WI38 (cell line): ENCODE measurements around the gene CHMP5.

ENCODE experiments used
- H3K4me3 ChIP-seq: 2 replicates; pipeline ENCODE4 v1.5.1; 2011; ENCODE audit warnings: low read depth, mild to moderate bottlenecking, control low read depth, low read length
- CTCF ChIP-seq: IDR thresholded peaks from 2 replicates; pipeline ENCODE4 v1.5.1; 2012; ENCODE audit warnings: low read depth, mild to moderate bottlenecking, control low read depth, low read length

The CHMP5 gene

DNA sequence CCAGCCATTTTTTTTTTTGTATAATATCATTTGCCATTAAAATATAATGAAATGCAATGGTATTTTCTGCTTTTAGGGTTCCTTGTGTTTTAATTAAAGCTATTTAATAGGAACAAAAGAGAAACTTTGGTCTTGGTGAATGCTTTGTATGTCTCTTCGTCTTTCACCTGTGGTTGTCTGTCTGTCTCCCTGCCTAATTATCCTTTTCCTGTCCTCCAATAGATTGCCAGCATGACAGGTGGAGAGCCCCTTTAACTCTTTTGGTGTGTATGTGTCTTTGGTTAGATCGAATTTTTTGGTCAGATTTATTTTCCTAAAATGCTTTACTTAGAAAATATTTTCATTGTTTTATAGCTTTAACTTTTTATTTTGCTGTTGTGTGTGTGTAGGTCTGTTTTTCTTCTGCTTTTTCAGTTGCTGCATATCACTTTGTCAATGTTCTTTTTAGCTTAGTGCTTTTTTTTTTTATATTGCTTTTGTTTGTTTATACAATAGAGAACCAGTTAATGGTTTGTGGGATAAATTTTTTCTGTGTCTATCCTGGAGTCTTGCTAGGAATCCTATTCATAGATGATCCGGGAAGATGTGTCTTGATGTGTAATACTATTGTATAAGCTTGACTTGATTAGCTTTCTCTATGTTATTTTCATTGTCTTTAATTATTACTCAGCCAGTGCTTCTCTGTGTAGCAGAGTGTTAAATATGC lies 8.6 kb downstream of the CHMP5 start:
- no peak for TF ChIP-seq CTCF
- H3K4me3 ChIP-seq = no peak overlapping the region

DNA sequence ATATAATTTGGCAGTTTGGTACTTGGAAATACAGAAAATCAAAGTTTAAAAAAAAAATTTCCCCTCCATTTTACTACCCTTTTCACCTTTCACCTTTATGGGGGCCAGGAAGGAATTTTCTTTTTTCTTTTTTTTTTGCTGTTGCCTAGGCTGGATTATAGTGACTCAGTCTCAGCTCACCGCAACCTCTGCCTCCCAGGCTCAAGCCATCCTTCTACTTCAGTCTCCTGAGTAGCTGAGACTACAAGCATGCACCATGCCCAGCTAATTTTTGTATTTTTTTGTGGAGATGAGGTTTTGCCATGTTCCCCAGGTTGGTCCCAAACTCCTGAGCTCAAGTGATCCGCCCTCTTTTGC lies 9.1 kb downstream of the CHMP5 start:
- no peak for TF ChIP-seq CTCF
- no peak overlapping the region for H3K4me3 ChIP-seq

DNA sequence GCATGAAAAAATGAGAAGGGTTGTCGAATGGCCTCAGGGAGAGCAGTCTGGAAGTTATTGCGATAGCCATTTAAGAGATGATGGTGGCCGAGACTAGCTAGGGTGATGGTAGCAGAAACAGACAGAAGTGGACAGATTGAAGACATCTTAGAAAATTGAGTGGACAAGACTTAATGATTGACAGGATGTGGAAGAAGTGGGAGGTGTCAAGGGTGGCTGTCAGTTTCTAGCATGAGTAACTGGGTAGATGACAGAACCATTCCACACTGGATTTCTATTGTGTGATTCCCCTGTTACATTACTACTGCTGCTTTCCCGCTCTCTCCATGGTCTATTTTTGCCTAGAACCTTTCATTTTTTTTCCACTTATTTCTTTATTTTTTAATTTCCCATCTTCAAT lies 12.6 kb downstream of the CHMP5 start:
- no peak overlapping the region for H3K4me3 ChIP-seq
- TF ChIP-seq CTCF = no peak

- no peak overlapping the region for H3K4me3 ChIP-seq
- no peak for TF ChIP-seq CTCF
Measured at GRCh38 chr9:33285502-33285901, 20.7 kb downstream of the CHMP5 start.

GRCh38 chr9:33287087-33287490 lies 22.2 kb downstream of the CHMP5 start:
- H3K4me3 ChIP-seq = no peak overlapping the region
- TF ChIP-seq CTCF = peak; percentile 73

GRCh38 chr9:33288235-33288634 lies 23.4 kb downstream of the CHMP5 start:
- H3K4me3 ChIP-seq = no peak overlapping the region
- TF ChIP-seq CTCF = no peak

GRCh38 chr9:33288828-33289483 lies 24.1 kb downstream of the CHMP5 start:
- no peak for TF ChIP-seq CTCF
- no peak overlapping the region for H3K4me3 ChIP-seq
